ENCODE results near the gene HSPA14. TPM values are rescaled to one million over a fixed set of nuclear protein-coding genes. Genes with fewer than 3 reads are reported as not detected.

The HSPA14 gene
- total RNA-seq (2021; ENCODE audit: unreplicated experiment) = 15.9 TPM
- 7.6 TPM for polyA plus RNA-seq (2012; ENCODE audit: insufficient read length)
- Bru-seq, nascent RNA = percentile 69 among the genes with signal in this experiment
- percentile 72 among the genes with signal in this experiment for BruChase-seq, experiment 1, labeled RNA remaining after a 2-hour chase
- percentile 77 among the genes with signal in this experiment for BruChase-seq, experiment 2, labeled RNA remaining after a 6-hour chase
- long read RNA-seq, transcript HSPA14-201 (14 exons, 1,904 nt) = major isoform, 41 of 53 reads
- long read RNA-seq, partial matches to known transcripts = 4 of 53 reads
- long read RNA-seq, other reads (novel, unspliced or antisense) = 8 of 53 reads

GRCh38 chr10:14837757-14838581, at the start of gene HSPA14, which contains the start of the genes CDNF and MSANTD7:
Gene HSPA14, plus strand, starts transcription at chr10:14838306. Its CDS starts 97 bp downstream, at chr10:14838403.
Gene CDNF, minus strand, starts transcription at chr10:14838037. Its CDS starts 91 bp downstream, at chr10:14837946.
Gene MSANTD7, plus strand, starts transcription at chr10:14838306. Its CDS starts 3,979 bp downstream, at chr10:14842285.
- intact Hi-C loops (cut with micrococcal nuclease; ENCODE audit: unreplicated experiment) = no loop called here
- peak; percentile 47; the same call in 1 of the 2 replicates for TF ChIP-seq SIN3A (IDR thresholded peaks at IDR 0.05; ENCODE audit: borderline replicate concordance, insufficient read depth, low read depth, low read length)
- peak; percentile 67 for TF ChIP-seq POLR2AphosphoS5 (IDR thresholded peaks at IDR 0.05; ENCODE audit: low read depth, low read length)
- no peak for TF ChIP-seq CTCF (IDR thresholded peaks at IDR 0.05)
- 0 out of 4 replicates have a peak, but pooled peaks of 1 of the 2 experiments have one; percentile 34 for TF ChIP-seq REST (IDR thresholded peaks at IDR 0.05; ENCODE audit: insufficient read depth in 1 of 2, low read depth in 2 of 2, low read length in 1 of 2)
- TF ChIP-seq TCF7L2 (IDR thresholded peaks at IDR 0.05; ENCODE audit: low read depth, low read length) = no peak
- no TSS peak for BruUV-seq (replicated peaks)
- Histone ChIP-seq H3K9me3 (ENCODE audit: control insufficient read depth, insufficient read depth, low read depth, low read length) (no peaks in the 10 kb centered on the region), H3K4me1 (ENCODE audit: control insufficient read depth, insufficient read depth, low read length) (no peaks in the 10 kb centered on the region; the same call in 1 of the 2 replicates), H3K27me3 (ENCODE audit: control insufficient read depth, insufficient read depth, low read length) (no peaks in the 10 kb centered on the region), H3K27ac (ENCODE audit: low read length) (peak within 1 kb of the TSS; percentile 86), H3K4me3 (ENCODE audit: low read depth in 2 of 2, low read length in 2 of 2) (peak within 1 kb of the TSS; percentile 79 to 94), H3K36me3 (ENCODE audit: control insufficient read depth, insufficient read depth, low read length) (peaks cover 24% of the 10 kb centered on the region)
- ATAC-seq (peak; percentile 99), DNase-seq (ENCODE audit: low read depth, low spot score) (peak; percentile 95)
- ChIA-PET CTCF (interaction anchor here (0.5 kb wide), 1 partner anchor 1061 kb away, joined by 7 read pairs; no protein-coding TSS in a partner anchor), POLR2A (interaction anchor here (0.5 to 0.6 kb wide), 3 partner anchors 46 to 492 kb away, joined by 5 to 12 read pairs (median 5); no protein-coding TSS in a partner anchor)
- in situ Hi-C loops (cut with HindIII; ENCODE audit: low pct_unique_long_range_greater_than_20kb, low sequenced_read_pairs) = no loop called here

- DNase-seq (ENCODE audit: low read depth, low spot score) (no peak), ATAC-seq (no peak)
- intact Hi-C loops (cut with micrococcal nuclease; ENCODE audit: unreplicated experiment) (no loop called here), in situ Hi-C loops (cut with HindIII; ENCODE audit: low pct_unique_long_range_greater_than_20kb, low sequenced_read_pairs) (no loop called here)
- no peaks in the 10 kb centered on the region for H3K36me3 ChIP-seq (ENCODE audit: control insufficient read depth, insufficient read depth, low read length)
- H3K27ac ChIP-seq (ENCODE audit: low read length) = no peak overlapping the region
- no peak overlapping the region for H3K4me3 ChIP-seq (ENCODE audit: low read depth in 2 of 2, low read length in 2 of 2)
- H3K9me3 ChIP-seq (ENCODE audit: control insufficient read depth, insufficient read depth, low read depth, low read length) = no peaks in the 10 kb centered on the region
- H3K4me1 ChIP-seq (ENCODE audit: control insufficient read depth, insufficient read depth, low read length) = no peaks in the 10 kb centered on the region
- no TSS peak for BruUV-seq (replicated peaks)
- no peaks in the 10 kb centered on the region for H3K27me3 ChIP-seq (ENCODE audit: control insufficient read depth, insufficient read depth, low read length)
- ChIA-PET POLR2A (no interaction called here), CTCF (no interaction called here)
- TF ChIP-seq REST (IDR thresholded peaks at IDR 0.05; ENCODE audit: insufficient read depth in 1 of 2, low read depth in 2 of 2, low read length in 1 of 2) (no peak), SIN3A (IDR thresholded peaks at IDR 0.05; ENCODE audit: borderline replicate concordance, insufficient read depth, low read depth, low read length) (no peak), CTCF (IDR thresholded peaks at IDR 0.05) (no peak), POLR2AphosphoS5 (IDR thresholded peaks at IDR 0.05; ENCODE audit: low read depth, low read length) (no peak)
Observed at GRCh38 chr10:14798636-14799035, 39.5 kb upstream of the HSPA14 start.
